HG03354 (cell line): ENCODE measurements around the gene PEPD.
A peak's percentile ranks its signal among the peaks of the same experiment; 100 is the strongest.

Source experiments
- ATAC-seq: cut with Tn5 transposase; IDR thresholded peaks from one replicate; pipeline ENCODE4 v1.9.1; 2021; ENCODE audit warnings: mild to moderate bottlenecking; ENCODE audit not compliant: unreplicated experiment, poor library complexity, severe bottlenecking

The PEPD gene

DNA sequence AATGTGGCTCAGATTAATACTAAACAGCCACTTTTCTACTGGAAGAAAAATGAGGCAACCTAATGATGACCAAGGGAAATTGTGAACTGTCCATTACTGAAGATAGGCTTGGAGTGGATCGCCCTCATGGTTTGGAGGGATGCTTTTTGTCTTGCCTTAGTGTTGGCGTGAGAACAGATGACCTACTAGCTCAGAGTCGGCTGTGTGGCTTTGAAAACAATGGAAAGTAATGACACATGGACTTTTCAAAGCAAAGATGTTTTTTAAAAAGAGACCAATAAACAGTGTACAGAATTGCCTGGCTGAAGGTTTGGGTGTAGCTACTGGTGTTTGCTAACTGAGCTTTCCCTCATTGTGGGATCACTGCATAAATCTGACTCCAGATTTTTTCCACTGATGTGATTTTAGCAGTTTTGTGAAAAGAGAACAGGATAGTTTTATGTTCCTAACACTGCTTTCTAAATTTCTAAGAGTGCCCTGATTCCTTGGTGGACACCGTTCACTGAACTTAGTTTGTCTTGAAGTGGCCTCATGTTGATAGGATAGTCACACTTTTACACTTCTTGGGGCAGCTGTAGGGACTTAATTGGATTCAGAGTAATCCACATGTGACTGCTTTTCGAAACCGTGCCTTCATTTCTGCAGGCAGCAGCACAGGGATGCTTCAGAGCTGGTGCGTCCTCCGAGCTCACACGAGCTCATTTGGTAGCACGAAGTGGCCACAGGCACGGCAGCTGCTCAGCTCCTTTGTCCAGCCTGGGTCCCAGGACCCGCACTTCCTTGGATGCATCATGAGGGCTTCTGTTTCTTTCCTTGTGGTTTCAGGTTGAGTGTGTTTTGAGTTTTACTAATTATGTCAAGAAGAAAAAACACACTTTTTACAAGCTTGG is 143.8 kb downstream of the PEPD start:
- ATAC-seq = no peak

DNA sequence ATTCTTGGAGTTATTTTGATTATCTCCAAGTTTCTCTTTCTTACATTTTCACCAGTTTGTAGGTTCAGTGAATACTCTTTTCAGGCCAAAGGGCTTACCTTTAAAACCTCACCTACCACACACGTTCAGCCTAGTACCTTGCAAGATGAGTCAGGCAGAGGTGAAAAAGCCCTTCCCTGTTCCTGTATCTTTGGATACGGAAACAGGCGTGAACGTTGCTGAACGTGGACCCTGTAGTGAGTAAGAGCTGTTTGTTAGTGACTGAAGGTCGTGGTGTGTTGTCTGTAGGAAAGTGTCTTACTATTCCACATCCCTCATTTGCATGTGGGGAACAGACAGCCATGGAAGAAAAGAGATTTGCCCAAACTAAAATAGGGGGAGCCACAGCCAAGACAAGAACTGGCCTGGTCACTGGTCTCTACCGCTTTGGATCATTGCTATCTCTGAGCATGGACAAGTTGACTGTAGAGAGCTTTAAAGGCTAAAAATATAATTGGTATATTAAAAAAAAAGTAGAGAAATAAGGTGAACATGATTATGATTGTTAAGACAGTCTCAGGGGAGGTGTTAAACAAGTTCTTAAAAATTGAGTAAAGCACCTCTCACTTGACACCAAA is 144.5 kb downstream of the PEPD start:
- ATAC-seq = no peak

DNA sequence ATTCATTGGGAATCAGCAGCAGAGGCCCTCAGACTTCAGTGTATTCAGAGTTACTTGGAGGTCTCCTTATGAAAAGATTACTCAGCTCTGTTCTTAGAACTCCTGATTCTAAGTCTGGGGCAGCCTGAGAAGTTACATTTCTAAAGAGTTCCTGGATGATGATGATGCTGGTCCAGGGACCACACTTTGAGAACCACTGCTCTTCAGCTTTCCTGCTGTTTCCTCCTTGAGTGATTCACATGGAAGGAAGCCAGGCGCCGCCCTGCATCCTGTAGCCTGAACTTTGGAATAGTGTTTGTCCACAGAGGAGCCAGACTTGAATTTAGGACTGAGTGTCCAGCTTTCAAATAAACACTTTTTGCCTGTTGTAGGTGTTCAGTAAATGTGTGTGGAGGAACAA is 145.2 kb downstream of the PEPD start:
- ATAC-seq = no peak

DNA sequence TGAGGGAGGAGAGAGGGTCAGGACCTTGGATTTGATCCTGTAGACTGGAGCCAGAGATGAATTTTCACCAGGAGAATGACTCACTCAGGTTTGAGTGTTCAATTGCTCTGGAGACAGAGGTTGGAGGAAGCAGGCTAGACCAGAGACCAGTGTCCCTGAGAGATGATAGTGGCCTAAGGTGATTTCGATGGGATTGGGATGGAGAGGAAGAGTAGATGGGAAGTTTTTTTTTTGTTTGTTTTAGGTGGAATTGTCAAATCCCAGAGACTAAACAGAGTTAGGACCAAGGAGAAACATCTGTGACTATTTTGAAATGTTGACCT is 145.8 kb downstream of the PEPD start:
- no peak for ATAC-seq

DNA sequence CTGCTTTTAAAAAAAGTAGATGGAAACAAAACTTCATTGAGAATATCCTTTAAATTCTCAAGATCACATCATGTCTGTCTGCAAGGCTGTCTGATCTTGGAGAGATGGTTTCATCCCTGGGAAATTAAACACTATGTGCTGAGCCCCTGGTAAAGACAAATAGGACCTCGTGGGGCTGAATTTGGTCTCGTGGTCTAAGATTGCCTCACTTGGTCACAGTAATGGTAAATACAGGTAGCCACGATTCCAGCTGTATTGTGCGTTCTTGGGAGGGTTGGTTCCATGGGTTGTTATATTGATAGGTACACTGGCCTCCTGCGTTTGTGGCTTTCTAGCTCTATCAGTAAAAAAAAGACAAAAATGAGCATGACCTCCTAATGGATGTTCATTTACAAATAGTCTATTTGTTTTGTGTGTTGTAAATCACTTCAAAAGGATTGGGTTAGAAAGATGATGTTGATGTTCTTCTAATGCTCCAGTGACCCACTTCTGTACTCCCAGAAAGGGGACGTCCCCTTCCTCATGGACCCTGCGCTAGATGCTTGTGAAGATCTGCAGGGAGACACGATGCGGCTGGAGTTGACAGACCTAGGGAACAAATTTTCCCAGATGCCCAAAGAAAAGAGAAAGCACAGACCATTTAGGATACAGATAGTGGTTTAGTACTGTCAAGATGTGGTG is 146.3 kb downstream of the PEPD start:
- ATAC-seq = no peak

DNA sequence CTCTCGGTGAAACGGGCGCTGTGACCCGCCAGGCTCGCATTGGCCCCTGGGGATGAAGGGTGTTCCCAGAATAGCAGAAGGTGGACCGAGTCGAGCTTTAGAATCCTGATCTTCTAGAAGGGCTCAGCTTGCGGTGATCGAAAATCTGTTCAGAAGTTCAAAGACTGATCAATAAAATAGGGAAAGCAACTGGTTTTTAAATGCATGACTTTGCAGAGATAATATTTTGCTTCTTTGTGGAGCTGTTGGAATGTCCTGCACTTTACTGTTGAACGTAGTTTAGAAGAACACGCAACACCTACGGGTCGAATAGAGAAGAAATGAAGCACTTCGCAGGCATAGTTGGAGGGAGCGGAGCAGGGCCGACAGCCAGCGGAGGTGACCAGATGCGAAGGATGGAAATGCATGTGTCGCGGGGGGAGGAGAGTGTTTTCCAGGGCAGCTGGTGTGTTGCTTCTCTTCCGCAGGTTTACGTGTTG is 147.3 kb downstream of the PEPD start:
- no peak for ATAC-seq

DNA sequence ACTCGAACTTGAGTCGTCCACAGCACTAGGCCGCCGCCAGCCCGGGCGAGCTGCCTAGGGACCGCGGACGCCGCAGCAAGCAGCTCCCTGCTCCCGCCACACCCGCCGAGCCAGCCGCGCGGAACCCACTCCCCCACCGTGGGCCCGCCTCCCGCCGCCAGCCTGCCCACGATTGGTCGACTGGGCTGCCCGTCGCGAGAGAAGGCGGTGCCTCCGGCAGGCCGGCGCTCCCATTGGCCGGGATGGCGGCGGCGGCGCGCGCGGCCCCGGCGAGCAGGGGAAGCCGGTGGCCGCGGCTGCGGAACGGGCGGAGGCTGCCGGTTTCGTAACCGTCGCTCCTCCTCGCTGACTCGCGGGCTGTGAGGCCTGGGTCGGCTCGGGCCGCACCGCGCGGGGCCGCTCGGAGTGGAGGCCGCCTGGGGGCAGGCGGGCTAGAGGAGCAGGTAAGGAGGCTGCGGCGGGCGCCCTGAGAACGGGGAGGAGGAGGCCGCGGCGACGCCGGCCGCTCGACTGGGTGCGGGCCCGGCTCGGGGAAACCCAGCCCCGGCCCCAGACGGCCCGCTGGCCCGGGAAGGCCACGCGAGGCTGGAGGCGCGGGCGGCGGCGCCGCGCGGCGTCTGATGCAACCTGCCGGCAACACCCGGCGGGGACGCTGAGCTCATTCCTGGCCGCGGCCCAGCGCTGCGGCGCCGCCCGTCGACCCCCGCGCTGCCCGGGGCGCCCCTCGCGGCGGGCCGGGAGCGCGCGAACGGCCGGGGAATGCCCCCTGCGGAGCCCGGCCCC is 147.9 kb downstream of the PEPD start, which contains the start of gene CEBPG:
CEBPG (plus strand) TSS at position 257 of the 783 bp plus-strand sequence. CDS start 5,531 bp downstream, outside the sequence.
- ATAC-seq = peak; percentile 87

DNA sequence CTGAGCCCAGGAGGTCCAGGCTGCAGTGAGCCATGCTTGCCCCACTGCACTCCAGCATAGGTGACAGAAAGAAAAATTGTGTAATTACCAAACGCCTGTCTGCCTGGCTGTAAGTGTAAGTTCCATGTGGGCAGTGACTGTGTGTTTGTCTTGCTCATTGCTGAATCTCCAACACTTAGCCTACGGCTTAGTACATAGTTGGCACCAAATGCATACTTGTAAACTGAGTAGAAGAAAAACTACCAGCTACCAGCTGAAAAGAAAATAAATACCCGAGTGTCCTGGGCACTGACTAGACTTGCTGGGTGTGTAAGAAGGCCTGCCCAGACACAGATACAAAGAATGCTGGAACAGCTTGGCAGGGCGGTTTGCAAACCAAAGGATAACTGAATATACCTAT is 150.8 kb downstream of the PEPD start:
- no peak for ATAC-seq

DNA sequence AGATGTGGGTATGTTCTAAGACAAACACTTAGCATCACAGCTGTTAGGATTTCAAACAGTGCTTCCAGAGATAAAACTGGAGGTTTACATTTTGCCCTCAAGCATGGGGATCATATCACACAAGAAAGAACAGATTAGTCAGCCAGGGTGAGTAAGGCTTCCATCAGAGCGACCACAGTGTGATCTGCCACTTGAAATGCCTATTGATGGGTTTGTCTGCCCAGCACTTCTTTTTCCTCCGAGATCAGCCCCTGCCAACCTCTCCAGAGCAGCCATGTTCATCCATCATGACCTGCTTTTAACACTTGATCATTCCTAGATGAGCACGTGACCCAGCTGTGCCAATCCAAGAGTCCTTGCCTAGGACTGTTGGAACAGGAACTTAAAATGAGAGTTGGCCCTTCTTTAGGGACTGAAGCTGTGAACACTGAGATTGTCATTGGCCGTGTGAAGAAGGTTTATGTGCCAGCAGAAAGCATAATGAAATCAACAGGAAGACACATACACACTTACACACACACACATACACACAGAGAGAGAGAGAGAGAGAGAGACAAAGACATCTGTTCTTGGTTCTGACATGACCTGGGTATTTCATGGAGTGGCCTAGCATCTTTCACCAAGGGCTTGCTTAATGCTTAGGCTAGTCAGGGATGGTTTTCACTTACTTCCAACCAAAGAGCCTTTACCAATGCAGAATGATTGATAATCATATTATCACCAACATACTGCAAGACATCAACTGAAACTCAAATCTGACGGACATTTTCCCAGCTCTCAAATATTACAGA is 153.3 kb downstream of the PEPD start:
- no peak for ATAC-seq

DNA sequence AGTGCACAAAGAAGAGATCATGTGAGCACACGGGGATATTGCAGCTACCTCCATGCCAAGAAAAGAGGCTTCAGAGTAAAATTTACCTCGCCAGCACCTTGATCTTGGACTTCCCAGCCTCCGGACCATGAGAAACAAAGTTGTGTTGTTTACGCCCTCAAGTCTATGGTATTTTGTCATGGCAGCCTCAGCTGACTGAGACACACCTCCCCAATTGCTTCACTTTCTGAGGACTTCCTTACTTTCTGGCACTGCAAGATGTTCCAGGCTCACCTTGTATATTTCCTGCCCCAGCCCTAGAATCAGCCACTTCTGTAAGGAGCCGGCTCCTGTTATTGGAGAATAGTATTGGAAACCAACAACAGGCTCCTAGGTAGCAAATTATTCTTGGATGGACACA is 154.7 kb downstream of the PEPD start:
- no peak for ATAC-seq

DNA sequence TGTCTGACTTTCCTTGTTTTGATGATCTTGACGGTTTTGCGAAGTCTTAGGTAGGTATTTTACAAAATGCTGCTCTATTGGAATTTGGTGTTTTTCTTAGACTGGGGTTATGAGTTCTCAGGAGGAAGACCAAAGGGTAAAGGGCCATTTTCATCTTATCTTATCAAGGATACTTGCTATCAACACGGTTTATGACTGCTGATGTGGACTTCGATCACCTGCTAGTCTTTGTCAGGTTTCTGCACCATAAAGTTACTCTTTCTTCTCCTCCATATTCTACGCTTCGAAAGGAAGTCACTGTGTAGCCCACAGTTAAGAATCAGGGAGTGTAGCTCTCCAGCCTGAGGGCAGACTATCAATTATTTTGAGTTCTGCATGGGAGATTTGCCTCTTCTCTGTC is 155.5 kb downstream of the PEPD start:
- no peak for ATAC-seq

DNA sequence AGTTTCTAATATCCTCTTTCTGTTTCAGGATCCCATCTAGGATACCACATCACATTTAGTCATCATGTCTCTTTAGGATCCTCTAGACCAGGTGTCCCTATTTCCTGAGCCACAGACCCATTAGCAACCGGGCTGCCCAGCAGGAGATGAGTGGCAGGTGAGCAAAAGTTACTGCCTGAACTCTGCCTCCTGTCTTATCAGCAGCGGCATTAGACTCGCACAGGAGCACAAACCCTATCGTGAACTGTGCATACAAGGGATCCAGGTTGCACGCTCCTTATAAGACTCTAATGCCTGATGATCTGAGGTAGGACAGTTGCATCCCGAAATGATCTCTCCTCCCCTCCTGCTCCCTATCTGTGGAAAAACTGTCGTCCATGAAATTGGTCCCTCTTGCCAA is 155.9 kb downstream of the PEPD start:
- no peak for ATAC-seq

DNA sequence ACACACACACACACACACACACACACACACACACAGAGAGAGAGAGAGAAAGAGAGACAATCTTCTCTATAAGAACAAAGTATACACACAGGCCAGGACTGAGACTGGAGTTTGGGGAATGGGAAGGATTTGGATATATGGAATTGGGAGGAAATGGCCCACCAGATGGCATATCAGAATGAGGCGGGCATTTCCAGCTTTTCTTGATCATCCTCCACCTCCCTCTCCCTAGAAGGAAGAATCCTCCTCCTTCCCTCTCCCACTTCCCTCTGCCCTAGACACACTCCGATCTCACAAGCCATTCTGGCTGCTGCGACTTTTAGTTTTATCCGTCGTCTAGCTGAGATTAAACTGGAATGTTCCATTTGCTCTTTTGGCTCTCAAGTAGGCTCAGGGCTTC is 158.1 kb downstream of the PEPD start:
- ATAC-seq = no peak

DNA sequence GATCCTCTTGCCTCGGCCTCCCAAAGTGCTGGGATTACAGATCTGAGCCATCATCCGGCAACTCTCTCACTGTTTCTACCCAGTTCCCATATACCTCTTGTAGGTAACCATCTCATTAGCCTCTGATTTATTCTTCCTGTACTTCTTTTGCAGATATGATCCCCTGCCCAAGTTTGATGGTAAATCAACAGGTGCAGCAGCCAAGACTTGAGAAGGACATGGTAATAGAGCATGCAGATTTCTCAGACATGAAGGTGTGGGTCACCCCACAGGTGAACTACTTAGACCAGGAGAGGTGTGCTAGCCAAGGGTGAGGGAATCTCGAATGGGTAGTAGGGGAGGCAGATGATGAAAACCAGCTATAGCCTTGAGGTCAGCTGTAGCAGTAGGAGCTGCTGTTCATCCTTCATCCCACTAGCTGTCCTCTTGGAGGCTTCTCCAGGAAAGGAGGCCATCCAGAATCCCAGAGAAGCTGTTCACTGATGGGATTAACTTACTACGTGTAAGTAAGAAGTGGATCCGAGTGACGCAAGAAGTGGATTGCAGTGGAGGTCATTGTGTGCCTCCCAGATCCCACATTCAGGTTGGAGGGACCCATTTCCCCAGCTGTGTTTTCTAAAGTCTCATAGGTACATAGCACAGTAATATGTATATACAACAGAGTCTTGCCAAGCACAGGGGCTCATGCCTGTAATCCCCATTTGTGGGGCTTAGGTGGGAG is 158.9 kb downstream of the PEPD start:
- no peak for ATAC-seq

DNA sequence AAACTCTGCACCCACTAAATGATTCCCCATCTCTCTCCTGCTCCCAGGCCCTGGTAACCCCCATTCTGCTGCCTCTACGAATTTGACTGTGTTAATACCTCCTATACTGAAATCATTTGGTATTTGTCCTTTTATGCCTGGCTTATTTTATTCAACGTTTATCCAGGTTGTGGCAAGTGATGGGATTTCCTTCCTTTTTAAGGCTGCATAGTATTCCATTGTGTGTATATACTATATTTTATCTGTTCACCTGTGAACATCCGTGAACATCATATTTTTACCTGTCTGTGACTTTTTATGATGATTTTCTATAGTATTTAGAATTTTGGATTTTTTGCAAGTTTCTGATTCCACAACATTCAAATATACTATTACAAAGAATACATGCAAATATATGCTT is 162.0 kb downstream of the PEPD start:
- ATAC-seq = no peak

DNA sequence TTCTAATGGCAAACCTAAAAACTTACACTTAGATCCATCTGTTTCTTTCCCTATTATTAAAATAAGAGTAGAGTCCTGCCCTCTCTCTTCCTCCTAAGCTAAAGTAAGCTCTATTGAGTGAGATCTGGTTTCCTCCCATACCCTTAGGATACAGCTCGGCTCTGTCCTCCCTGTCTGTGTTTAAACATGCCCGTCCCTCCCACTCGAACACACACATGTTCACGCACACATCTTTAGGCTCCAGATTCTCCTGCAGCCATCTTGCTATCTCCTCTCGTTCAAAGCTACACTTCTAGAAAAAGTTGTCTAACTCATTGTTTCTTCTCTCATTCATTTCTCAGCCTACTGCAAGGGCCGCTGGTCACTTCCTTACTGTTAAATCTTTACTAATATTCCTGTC is 163.2 kb downstream of the PEPD start:
- no peak for ATAC-seq

DNA sequence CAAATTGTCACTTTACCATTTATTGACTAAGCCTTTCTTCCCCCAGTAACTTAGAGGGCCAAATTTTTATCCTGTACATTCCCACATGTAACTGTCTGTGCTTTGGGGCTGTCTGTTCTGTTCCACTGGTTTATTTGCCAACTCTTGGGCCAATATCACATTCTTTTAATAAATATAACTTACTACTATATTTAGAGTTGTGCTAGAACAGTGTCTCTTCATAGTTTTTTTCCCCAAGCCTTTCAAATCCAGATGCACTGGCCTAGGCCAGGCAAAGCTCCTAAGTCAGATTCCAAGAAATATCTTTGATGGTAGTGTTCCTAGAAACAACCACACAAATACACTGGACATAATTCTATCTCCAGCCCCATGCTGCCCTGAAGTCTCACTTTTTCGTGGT is 164.0 kb downstream of the PEPD start:
- no peak for ATAC-seq

DNA sequence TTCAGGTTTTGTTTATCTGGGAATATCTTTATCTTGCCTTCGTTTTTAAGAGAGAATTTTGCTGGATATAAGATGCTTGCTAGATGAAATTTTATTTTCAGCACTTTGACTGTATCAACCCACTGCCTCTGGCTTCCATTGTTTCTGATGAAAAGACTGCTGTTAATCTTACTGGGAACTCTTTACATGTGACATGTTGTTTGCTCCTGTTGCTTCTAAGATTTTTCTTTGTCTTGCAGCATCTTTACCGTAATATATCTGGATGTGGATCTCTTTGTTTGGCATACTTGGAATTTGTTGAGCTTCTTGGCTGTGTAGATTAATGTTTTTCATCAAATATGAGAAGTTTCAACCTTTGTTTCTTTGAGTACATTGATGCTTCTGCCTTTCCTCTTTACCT is 166.1 kb downstream of the PEPD start:
- ATAC-seq = no peak
